Measurements from ENCODE around the gene MLST8.
"Not testable (repeated sequence)": the region's sequence is repeated elsewhere in the genome, so short reads cannot be mapped to it uniquely, and the experiment has no call there.

Gene MLST8

DNA sequence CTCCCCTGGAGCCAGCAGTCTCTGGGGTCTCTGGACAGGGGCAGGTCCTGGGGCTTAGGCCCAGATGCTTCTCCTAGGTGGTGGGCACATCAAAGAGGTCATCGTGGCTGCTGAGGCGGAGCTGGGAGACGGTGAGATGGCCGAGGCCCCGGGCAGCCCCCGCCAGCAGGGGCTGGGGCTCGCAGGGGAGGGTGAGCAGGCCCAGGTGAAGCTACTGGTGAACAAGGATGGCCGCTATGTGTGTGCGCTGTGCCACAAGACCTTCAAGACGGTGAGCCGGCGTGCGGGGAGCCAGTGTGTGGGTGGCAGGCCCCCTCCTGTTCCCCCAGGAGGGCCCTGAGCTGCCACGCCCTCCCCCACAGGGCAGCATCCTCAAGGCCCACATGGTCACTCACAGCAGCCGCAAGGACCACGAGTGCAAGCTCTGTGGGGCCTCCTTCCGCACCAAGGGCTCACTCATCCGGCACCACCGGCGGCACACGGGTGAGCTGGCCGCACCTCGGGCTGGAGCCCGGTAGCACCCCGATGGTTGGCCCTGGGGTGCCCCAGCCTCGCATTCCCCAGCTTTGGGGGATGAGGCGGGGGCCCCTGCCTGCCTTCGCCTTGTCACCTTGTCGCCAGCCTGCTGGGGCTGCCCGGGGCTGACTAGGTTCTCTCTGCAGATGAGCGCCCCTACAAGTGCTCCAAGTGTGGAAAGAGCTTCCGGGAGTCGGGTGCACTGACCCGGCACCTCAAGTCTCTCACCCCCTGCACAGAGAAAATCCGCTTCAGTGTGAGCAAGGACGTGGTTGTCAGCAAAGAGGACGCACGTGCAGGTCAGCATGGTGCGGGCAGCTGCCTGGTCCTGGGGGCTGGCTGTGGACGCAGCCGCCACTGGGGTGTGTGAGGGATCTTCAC lies 27.1 kb downstream of the MLST8 start:
- no peak for DNase-seq (ENCODE audit: low read depth)

DNA sequence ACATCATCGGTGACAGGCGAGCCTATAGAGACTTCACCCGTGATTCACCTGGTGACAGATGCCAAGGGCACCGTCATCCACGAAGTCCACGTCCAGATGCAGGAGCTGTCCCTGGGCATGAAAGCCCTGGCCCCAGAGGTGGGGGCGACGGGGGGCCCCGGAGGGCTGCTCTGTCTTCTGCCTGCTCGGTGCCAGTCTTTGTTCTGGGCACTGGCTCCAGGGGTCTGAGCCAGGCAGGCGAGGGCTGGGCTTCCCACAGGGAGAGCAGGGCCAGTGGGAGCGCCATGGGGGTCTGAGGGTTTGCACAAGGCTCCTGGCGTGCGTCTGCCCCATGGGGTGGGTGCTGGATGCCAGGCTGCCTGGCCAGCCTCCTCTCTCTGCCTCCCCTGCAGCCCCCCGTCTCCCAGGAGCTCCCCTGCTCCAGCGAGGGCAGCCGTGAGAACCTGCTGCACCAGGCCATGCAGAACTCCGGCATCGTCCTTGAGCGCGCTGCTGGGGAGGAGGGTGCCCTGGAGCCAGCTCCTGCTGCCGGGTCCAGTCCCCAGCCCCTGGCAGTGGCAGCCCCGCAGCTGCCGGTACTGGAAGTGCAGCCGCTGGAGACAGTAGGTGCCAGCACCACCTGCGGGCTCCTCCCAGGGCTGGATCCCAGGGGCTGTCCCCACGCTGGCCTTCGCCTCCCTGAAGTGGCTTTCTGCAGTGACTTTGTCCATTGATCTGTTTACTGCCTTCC lies 28.0 kb downstream of the MLST8 start:
- DNase-seq (ENCODE audit: low read depth): no peak

DNA sequence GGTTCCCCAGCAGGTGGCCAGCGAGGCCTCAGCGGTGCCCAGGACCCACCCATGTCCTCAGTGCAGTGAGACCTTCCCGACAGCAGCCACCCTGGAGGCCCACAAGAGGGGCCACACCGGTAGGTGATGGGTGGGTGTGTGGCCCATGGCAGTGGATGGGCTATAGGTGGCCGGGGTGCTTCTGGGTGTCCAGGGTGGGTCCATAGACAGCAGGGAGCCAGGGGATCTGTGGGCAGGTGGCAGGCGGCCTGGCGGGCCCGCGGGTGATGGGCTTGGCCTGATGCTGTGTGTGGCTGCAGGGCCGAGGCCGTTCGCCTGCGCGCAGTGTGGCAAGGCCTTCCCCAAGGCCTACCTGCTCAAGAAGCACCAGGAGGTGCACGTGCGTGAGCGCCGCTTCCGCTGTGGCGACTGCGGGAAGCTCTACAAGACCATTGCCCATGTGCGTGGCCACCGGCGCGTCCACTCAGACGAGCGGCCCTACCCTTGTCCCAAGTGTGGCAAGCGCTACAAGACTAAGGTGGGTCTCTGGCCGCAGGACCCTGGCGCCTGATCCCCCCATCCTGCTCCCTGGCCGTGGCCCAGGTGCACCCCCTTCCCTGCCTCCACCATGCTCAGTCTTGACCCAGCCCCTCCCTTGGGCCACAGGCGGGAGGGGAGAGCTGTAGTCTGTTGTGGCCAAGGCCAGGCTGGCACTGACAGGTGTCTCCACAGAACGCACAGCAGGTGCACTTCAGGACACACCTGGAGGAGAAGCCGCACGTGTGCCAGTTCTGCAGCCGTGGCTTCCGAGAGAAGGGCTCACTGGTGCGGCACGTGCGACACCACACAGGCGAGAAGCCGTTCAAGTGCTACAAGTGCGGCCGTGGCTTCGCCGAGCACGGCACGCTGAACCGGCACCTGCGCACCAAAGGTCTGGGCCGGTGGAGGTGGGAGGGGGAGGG lies 28.9 kb downstream of the MLST8 start:
- no peak for DNase-seq (ENCODE audit: low read depth)

DNA sequence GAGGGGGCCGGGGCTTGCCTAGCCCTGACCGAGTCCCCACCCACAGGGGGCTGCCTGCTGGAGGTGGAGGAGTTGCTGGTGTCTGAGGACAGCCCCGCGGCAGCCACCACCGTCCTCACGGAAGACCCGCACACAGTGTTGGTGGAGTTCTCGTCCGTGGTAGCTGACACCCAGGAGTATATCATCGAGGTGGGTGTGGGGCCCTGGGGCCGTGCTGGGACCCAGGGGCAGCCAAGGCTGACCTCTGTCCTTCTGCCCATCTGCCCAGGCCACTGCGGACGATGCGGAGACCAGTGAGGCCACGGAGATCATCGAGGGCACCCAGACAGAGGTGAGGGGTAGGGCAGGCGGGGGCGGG lies 29.5 kb downstream of the MLST8 start:
- no peak for DNase-seq (ENCODE audit: low read depth)

DNA sequence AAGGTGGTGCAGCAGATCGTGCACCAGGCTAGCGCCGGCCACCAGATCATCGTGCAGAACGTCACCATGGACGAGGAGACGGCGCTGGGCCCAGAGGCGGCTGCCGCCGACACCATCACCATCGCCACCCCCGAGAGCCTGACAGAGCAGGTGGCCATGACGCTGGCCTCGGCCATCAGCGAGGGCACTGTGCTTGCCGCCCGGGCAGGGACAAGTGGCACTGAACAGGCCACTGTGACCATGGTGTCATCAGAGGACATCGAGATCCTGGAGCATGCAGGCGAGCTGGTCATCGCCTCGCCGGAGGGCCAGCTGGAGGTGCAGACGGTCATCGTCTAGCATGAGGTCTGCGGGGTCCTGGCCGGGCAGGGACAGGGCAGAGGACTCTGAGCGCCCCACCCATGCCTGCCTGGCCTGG lies 30.0 kb downstream of the MLST8 start:
- no peak for DNase-seq (ENCODE audit: low read depth)

DNA sequence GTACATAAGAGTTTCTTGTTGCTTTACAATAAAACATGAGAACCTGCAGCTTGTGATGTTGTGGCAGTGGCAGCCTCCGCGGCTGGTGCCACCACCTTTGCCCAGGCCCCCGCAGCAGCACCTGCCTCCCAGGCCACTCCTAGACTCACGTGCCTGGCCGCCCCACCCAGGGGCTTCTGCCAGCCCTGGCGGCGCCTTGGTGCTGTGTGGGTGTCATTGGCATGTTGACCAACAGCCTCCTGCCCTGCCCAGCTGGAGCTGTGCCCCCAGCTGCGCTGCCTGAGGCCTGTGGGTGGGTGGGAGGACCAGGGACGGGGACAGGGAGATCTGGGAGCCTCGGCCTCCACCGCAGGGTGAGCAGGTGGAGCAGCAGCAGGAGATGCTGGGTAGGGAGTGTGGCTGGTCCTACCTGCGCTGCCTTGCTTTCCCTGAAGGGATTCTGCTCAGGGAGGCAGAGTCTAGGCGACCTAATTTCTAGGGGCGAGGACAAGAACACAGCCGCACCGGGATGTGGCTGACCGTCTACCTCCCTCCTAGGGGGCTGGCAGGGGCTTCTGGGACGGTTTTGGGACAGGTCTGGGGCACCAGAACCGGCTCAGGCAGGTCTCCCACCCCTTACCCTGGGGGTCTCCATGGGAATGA lies 30.6 kb downstream of the MLST8 start:
- DNase-seq (ENCODE audit: low read depth): no peak

DNA sequence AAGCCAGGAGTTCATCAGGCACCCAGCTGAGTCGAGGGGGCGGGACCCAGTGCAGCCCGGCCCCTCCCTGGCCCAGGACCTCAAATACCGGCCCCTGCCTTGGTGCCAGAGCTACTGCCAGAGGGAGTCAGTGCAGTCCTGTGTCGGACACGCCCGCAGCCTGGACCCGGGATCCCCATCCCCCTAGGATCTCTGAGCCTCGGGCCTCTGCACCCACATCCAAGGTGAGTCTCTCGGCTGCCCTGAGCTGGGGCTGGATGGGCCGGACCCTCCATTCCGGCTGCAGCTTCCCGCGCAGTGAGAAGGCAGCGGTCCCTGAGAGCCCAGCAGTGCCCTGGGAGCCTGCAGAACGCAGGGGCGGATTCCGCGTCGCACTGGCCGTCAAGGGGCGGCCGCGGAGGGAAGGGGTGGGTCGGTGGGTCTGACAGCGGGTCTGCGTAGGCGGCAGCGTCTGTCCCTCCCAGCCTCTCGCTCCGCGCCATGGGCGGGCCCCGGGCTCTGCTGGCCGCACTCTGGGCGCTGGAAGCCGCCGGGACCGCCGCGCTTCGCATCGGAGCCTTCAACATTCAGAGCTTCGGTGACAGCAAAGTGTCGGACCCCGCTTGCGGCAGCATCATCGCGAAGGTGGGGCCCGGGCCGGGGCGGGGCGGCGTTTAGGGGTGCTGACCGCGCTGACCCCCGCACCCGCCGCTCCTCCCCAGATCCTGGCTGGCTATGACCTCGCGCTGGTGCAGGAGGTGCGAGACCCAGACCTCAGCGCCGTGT lies 31.3 kb downstream of the MLST8 start, which contains the start of gene DNASE1L2:
TSS of gene DNASE1L2 (plus strand) at position 108 of the 765 bp plus-strand sequence. CDS start at position 481, 373 bp downstream.
- no peak for DNase-seq (ENCODE audit: low read depth)

DNA sequence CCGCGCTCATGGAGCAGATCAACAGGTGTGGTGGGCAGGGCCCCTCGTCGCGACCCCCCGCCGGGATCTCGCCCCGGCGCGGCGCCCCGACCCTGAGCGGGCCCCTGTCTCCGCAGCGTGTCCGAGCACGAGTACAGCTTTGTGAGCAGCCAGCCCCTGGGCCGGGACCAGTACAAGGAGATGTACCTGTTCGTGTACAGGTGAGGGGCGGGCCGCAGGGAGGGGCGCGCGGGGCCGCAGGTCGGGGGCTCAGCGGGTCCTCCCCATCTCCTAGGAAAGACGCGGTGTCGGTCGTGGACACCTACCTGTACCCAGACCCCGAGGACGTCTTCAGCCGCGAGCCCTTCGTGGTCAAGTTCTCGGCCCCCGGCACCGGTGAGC lies 31.8 kb downstream of the MLST8 start:
- DNase-seq (ENCODE audit: low read depth): no peak

DNA sequence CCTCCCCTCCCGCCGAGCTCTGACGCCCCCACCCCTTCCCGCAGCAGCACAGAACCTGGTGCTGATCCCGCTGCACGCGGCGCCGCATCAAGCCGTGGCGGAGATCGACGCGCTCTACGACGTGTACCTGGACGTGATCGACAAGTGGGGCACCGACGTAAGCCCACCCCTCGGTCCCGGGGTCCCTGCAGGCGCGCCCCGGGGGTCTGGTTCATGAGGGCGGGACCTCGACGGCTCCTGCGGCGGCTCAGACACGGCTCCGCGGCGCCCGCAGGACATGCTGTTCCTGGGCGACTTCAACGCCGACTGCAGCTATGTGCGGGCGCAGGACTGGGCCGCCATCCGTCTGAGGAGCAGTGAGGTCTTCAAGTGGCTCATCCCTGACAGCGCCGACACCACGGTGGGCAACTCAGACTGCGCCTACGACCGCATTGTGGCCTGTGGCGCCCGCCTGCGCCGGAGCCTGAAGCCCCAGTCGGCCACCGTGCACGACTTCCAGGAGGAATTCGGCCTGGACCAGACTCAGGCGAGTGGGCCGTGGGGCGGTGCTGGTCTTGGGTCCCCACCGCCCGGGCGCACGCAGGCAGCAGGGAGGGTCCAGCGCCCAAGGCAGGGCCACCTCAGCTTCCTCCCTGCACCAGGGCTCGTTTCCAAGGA lies 32.4 kb downstream of the MLST8 start:
- DNase-seq (ENCODE audit: low read depth): no peak

DNA sequence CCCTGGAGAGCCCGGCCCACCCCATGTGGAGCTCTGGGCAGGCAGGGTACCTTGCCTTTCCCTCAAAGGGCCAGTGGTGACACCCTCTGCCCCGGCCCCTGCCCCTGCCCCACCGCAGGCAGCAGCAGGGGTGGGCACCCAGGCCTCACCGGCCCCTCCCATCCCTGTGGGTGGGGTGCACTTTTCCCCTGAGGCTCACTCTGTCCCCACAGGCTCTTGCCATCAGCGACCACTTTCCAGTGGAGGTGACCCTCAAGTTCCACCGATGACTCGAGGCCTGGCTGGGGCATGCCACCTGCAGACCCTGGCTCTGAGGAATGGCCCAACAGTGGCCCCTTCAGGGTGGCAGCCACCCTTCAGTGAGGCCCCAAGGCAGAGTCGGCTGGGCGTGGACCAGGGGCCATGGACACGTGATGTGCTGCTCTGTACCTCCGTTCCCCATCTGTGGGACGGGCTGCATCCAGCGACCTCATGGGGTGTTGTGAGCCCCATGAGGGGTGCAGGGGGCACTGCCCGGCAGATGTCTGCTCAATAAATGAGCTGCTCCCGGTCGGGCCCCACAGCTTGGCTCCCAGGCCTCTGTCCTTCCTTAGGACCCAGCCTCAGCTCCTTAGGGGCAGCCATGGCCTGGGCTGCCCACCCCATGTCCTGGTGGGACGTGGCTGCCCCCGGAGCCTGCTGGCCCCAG lies 33.0 kb downstream of the MLST8 start:
- no peak for DNase-seq (ENCODE audit: low read depth)

DNA sequence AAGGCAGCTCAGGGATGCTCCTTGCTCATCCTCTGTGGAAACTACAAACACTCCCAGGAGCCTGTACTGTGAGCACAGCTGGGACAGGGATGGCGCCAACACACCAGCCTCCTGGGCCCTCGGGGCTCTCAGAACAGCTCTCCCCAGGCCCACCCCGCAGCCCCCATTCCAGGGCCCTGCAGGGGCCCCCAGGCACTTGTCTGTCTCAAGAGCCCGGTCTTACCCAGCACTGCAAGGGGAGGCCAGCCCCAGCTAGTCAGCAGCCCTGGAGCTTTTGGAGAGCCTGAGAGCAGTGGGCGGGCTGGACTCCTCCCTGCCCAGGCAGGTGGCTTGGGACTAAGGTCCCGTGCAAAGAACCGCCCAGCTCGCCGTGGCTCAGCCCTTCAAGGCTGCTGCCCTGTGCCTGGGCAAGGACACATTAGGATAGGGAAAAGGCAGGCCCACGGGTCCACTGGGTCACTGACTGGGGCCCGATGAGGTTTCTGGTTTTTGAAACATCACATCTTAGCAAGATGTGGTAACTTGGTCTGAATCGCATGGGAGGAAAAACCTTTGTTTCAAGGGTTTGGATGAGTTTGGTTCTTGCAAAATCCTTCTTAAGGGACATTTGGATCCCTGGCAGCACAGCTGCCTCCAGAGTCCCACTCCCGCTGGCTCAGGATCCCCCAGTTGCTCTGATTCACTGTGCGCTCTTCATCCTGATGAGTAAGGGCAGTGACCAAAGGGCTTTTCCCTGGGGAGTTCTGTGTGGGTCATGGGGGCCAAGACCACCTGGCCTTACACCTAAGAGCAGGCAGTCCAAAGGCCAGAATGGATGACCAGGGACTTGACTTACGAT lies 33.8 kb downstream of the MLST8 start:
- no peak for DNase-seq (ENCODE audit: low read depth)

DNA sequence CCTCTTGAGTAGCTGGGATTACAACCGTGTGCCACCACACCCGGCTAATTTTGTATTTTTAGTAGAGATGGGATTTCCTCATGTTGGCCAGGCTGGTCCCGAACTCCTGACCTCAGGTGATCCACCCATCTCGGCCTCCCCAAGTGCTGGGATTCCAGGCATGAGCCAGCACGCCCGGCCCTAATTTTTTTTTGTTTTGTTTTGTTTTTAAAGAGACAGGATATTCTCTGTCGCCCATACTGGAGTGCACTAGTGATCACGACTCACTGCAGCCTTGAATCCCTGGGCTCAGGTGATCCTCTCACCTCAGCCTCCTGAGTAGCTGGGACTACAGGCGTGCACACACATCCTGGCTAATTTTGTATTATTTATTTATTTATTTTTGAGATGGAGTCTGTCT lies 35.1 kb downstream of the MLST8 start:
- DNase-seq (ENCODE audit: low read depth): not testable (repeated sequence)

DNA sequence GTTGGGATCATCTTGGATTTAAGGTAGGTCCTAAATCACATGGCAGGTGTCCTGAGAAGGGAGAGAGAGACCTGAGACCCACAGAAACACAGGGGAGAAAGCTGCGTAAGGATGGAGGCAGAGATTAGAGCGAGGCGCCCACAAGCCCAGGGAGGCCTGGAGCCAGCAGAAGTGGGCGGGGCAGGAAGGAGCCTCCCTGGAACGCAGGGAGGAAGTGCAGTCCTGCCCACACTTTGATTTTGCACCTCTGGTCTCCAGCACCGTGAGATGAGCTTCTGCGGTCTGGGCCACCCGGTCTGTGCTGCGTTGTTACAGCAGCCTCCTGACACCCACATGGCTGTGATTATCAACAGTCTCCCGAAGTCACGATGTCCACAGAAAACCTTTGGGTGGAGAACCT lies 37.3 kb downstream of the MLST8 start:
- DNase-seq (ENCODE audit: low read depth): no peak

DNA sequence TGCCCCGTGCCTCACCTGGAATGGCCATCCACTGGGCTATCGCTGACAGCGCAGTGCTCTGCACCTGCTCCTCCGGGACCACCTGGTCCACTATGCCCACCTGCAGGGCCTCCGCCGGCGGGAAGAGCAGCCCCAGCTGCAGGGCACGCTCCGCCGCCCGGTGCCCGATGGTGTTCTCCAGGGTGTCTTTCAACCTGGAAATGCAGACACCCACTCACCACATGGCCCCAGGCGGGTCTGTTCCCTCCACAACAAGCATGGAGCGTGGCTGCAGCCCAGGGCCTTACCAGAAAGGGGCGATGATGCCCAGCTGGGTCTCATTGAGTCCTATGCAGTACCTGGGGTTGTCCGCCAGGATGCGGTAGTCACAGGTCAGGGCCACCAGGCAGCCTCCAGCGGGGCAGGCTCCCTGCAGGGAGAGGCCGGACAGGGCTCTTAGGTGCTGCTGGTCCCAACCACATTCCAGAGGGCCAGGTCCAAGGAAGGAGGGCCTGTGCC lies 37.8 kb downstream of the MLST8 start:
- DNase-seq (ENCODE audit: low read depth): no peak

DNA sequence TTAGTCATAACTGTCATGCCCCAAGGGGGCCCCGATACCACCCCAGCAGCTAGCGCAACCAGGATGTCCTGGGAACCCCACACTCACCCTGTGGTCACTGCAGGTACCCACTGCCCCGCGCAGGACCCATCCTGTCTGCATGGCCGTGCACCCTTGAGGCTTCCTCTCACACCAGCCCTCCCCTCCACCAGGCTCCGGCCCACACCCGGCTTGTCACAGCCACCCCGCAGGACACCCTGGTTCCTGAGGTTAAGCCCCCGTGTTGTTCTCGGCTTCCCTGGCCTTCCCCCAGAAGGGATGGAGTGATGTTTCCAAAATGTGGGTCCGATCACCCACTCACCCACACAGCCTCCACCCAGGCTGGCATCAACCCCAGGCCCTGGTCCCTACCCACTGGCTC lies 38.5 kb downstream of the MLST8 start:
- DNase-seq (ENCODE audit: low read depth): no peak

DNA sequence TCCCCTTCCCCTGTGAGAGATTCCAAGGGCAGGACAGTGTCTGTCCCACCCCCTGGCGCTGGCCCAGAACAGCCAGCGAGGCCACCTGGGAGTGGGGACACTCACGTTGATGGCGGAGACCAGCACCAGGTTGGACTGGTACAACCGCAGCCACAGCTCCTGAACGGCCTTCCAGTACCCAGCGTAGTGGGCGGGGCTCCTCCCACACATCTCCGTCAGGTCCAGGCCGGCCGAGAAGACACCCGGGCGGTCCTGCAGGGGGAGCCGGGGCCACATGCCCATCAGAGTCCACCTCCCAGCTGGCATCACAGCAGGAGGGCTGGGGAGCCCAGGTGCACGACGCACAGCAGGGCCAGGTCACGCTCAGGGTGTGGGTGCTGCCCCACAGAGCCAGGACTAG lies 39.0 kb downstream of the MLST8 start:
- DNase-seq (ENCODE audit: low read depth): no peak

DNA sequence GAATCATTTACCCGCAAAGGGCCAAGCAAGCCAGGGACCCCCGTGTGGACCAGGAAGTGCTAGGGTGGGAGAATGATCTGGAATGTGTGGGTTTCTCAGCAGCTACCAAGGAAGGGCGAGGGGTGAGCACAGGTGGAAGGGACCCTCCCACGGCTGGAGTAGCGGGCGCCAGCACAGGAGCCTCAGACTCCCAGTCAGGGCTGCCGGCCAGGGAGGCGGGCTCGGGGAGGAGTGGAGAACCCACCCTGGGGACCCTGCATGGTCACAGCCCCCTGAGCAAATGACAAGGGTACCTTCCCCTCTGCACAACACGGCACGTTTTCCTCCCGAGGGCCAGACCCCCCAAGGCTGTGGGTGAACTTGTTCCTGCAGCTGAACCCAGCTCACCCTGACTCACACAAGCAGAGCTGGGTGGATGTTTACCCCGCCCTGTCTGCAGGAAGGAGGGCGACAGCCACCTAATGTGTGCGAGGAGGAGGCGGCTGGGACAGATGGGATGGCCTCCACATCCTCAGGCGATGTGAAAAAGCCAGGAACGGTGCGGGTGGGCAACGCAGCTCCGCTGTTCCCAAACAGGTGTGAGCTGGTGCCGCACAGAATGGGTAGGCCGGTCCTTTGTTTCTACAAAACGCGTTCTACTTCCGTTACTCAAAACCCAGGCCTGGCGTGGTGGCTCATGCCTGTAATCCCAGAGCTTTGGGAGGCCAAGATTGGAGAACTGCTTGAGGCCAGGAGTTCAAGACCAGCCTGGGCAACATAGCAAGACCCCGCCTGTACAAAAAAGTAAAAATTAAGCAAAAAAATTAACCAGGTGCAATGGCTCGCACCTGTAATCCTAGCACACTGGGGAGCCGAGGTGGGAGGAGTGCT lies 39.9 kb downstream of the MLST8 start:
- no peak for DNase-seq (ENCODE audit: low read depth)

Data from stimulated activated CD8-positive, alpha-beta memory T cell treated with anti-CD3 and anti-CD28 coated beads, Interleukin-12 subunit alpha, Interleukin-12 subunit beta, amount 100 ng/mL, for 4 hours (primary cell).